NT2/D1 (cell line): ENCODE results near the gene TIGAR.

ENCODE experiments used
- SUZ12 ChIP-seq: IDR thresholded peaks from 2 replicates; pipeline ENCODE4 v1.6.1; 2011; ENCODE audit not compliant: insufficient read length, insufficient read depth; ENCODE audit errors: extremely low read depth
- ZNF274 ChIP-seq: IDR thresholded peaks from 2 replicates; pipeline ENCODE4 v1.6.1; 2011; ENCODE audit warnings: mild to moderate bottlenecking, low read depth, low read length

DNA sequence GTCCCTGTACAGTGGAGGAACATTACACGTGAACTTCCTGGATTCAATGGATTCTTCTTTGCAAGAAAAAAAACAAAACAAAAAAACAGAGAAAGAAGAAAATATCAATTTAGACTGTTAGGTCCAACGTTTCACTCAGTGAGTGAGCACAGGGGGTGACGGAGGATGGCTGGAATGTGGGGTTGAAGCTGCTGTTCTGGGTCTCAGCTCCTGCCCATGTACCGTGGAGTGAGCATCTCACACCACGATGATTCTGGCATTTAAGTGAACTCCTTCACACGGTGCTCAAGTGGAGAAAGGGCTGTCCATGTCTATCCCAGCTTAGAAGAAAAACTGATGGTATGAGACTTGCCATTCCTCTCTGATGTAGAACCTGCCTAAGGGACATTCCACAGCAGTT lies 24.3 kb upstream of the TIGAR start:
- TF ChIP-seq ZNF274 (no peak), SUZ12 (no peak)
